ENCODE results near the gene FCN1.
A peak's percentile ranks its signal among the peaks of the same experiment; 100 is the strongest.
"Not testable (repeated sequence)": the region's sequence is repeated elsewhere in the genome, so short reads cannot be mapped to it uniquely, and the experiment has no call there.

Gene FCN1

DNA sequence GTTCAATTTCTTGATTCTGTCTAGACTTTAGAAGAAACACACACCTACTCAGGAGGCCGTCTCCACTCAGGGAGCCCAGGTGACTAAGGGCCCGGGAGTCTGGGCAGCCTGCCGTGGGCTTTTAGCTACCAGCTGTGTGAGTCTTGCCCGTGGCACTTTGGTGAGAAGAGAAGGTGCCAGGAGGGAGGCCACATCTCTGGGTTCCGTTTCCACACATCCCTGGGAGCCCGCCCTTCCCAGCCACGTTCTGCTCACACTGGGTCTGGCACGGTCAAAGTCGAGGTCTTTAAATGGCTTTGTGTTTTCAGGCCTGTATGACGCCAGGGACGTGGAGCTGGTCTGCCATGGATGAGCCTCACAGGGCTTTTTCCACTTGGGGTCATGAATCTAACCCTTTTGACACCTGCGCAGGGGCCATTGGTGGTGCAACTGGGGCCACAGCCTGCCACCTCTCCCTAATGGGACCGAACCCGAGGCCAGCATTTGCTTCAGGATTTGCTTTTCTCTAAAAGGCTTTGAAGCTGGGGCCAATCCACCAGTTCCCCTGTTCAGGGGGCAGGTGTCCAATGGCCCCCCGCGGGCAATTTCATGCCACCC, 54.3 kb downstream of the FCN1 start:
- DNase-seq, result no peak
- no peaks in the 10 kb centered on the region for H3K36me3 ChIP-seq
- H3K9me3 ChIP-seq (ENCODE audit: severe bottlenecking), result peaks cover 4% of the 10 kb centered on the region
- no peaks in the 10 kb centered on the region for H3K27me3 ChIP-seq (ENCODE audit: insufficient read depth, low read depth, severe bottlenecking)
- TF ChIP-seq, protein P1, sequence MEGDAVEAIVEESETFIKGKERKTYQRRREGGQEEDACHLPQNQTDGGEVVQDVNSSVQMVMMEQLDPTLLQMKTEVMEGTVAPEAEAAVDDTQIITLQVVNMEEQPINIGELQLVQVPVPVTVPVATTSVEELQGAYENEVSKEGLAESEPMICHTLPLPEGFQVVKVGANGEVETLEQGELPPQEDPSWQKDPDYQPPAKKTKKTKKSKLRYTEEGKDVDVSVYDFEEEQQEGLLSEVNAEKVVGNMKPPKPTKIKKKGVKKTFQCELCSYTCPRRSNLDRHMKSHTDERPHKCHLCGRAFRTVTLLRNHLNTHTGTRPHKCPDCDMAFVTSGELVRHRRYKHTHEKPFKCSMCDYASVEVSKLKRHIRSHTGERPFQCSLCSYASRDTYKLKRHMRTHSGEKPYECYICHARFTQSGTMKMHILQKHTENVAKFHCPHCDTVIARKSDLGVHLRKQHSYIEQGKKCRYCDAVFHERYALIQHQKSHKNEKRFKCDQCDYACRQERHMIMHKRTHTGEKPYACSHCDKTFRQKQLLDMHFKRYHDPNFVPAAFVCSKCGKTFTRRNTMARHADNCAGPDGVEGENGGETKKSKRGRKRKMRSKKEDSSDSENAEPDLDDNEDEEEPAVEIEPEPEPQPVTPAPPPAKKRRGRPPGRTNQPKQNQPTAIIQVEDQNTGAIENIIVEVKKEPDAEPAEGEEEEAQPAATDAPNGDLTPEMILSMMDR (IDR thresholded peaks at IDR 0.05; ENCODE audit: low read depth, low read length), result no peak
- H3K27ac ChIP-seq, result no peak overlapping the region
- no peak overlapping the region for H3K4me3 ChIP-seq (ENCODE audit: low read depth, low read length)

DNA sequence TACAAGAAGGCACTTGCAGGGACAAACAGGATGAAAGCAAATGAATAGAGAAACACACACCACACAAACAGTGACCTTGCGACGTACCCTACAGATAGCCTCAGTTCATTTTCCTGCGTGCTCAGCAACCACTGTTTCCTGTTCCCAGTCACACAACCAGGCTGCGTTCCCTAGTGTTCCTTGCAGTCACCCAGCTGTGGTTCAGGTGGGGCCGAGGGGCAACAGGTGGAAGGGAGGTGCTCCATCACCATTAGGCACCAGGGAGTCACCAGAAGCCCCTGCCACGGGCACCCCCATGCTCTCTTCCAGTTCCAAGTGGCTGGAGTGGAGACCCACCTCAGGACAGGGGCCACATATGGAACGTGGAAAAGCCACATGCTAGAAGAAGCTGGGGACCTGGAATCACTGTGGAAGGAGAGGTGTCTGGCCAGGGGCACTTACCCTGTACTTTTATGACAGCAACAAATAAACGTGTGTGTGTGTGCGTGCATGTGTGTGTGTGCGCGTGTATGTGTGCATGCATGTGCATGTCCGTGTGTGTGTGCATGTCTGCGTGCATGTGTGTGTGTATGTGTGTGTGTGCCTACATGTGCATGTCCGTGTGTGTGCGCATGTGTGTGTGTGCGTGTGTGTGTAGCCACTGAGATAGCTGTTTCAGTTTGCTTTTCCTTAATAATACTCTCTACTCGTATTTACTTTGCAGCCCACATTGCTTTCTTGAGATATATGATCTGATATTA, 55.9 kb downstream of the FCN1 start:
- TF ChIP-seq, protein P1 (IDR thresholded peaks at IDR 0.05; ENCODE audit: low read depth, low read length), result no peak
- no peak for DNase-seq
- Histone ChIP-seq H3K27me3 (ENCODE audit: insufficient read depth, low read depth, severe bottlenecking) (no peaks in the 10 kb centered on the region), H3K27ac (no peak overlapping the region), H3K36me3 (no peaks in the 10 kb centered on the region), H3K9me3 (ENCODE audit: severe bottlenecking) (peaks cover 7% of the 10 kb centered on the region), H3K4me3 (ENCODE audit: low read depth, low read length) (no peak overlapping the region)

DNA sequence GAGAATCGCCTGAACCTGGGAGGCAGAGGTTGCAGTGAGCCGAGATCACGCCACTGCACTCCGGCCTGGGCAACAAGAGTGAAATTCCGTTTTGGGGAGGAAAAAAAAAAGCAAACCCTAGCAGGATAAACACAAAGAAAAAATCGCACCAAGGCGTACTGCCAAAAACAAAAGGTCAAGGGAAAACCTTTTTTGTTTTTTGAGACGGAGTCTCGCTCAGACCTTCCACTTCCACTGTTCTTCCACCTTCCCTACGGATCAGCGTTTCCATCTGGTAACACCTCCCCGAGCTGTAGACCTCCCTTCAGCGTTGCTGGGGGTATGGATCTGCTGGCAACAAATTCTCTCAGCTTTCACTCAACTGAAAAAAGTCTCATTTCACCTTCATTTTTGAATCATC, 57.2 kb downstream of the FCN1 start:
- Histone ChIP-seq H3K4me3 (ENCODE audit: low read depth, low read length) (no peak overlapping the region), H3K9me3 (ENCODE audit: severe bottlenecking) (peaks cover 7% of the 10 kb centered on the region), H3K36me3 (no peaks in the 10 kb centered on the region), H3K27ac (no peak overlapping the region), H3K27me3 (ENCODE audit: insufficient read depth, low read depth, severe bottlenecking) (no peaks in the 10 kb centered on the region)
- TF ChIP-seq, protein P1 (IDR thresholded peaks at IDR 0.05; ENCODE audit: low read depth, low read length), result no peak
- no peak for DNase-seq

- peaks cover 7% of the 10 kb centered on the region for H3K9me3 ChIP-seq (ENCODE audit: severe bottlenecking)
- TF ChIP-seq, protein P1 (IDR thresholded peaks at IDR 0.05; ENCODE audit: low read depth, low read length), result 0 out of 2 replicates have a peak, but pooled peaks have one; percentile 2
Measured at GRCh38 chr9:134858051-134858841, 59.5 kb downstream of the FCN1 start.

GRCh38 chr9:134857451-134857850, 60.3 kb downstream of the FCN1 start:
- not testable (repeated sequence) for H3K27ac ChIP-seq; H3K27me3 ChIP-seq (ENCODE audit: insufficient read depth, low read depth, severe bottlenecking); DNase-seq; H3K36me3 ChIP-seq; H3K4me3 ChIP-seq (ENCODE audit: low read depth, low read length); H3K9me3 ChIP-seq (ENCODE audit: severe bottlenecking)

More at GRCh38 chr9:134858051-134858841, 59.5 kb downstream of the FCN1 start:
- H3K27ac ChIP-seq, result no peak overlapping the region
- H3K27me3 ChIP-seq (ENCODE audit: insufficient read depth, low read depth, severe bottlenecking), result no peaks in the 10 kb centered on the region
- no peak overlapping the region for H3K4me3 ChIP-seq (ENCODE audit: low read depth, low read length)
- no peak for DNase-seq
- no peaks in the 10 kb centered on the region for H3K36me3 ChIP-seq

GRCh38 chr9:134855900-134856377, 61.8 kb downstream of the FCN1 start:
- H3K27me3 ChIP-seq (ENCODE audit: insufficient read depth, low read depth, severe bottlenecking), result no peaks in the 10 kb centered on the region
- TF ChIP-seq, protein P1 (IDR thresholded peaks at IDR 0.05; ENCODE audit: low read depth, low read length), result no peak
- no peak for DNase-seq
- no peak overlapping the region for H3K27ac ChIP-seq
- H3K36me3 ChIP-seq, result no peaks in the 10 kb centered on the region
- H3K4me3 ChIP-seq (ENCODE audit: low read depth, low read length), result no peak overlapping the region
- H3K9me3 ChIP-seq (ENCODE audit: severe bottlenecking), result peaks cover 8% of the 10 kb centered on the region

All from WERI-Rb-1 (cell line).